CD8-positive, alpha-beta memory T cell (primary cell): ENCODE measurements around the gene SLC12A3. TPM values are rescaled to one million over a fixed set of nuclear protein-coding genes. Genes with fewer than 3 reads are reported as not detected.

Experiments
- CTCF ChIA-PET: fragments of 350-600 bp; sonication (Branson Sonifier 250); formaldehyde crosslinking; loops from one replicate; lab custom pipeline; 2021; ENCODE audit warnings: antibody characterized with exemption; lab: Charles Lee
- POLR2A ChIA-PET: fragments of 350-600 bp; sonication (Branson Sonifier 250); formaldehyde crosslinking; loops from one replicate; lab custom pipeline; 2021; ENCODE audit warnings: antibody characterized with exemption; lab: Charles Lee
- DNase-seq, 5 donors: peaks; one replicate each; pipeline versions ENCODE4 v3.0.0 to v3.0.0-alpha.2; 2020 to 2022; ENCODE audit warnings: mixed read lengths in 1 of 5
- H3K27ac ChIP-seq: one replicate; pipeline ENCODE4 v1.7.0; 2013; ENCODE audit warnings: low read depth, mild to moderate bottlenecking, low read length, moderate library complexity
- H3K27me3 ChIP-seq: 2 replicates; pipeline ENCODE4 v1.7.0; 2013; ENCODE audit warnings: low read length, mild to moderate bottlenecking; ENCODE audit not compliant: insufficient read depth, poor library complexity, severe bottlenecking
- H3K36me3 ChIP-seq: 2 replicates; pipeline ENCODE4 v1.7.0; 2013; ENCODE audit warnings: mild to moderate bottlenecking, low read length, moderate library complexity; ENCODE audit not compliant: insufficient read depth
- H3K4me1 ChIP-seq: 2 replicates; pipeline ENCODE4 v1.7.0; 2013; ENCODE audit warnings: mild to moderate bottlenecking, low read length, moderate library complexity; ENCODE audit not compliant: insufficient read depth
- H3K4me3 ChIP-seq: 2 replicates; pipeline ENCODE4 v1.7.0; 2013; ENCODE audit warnings: mild to moderate bottlenecking, low read length
- H3K9me3 ChIP-seq: 2 replicates; pipeline ENCODE4 v1.7.0; 2013; ENCODE audit warnings: mild to moderate bottlenecking, low read length
- H3K27ac Mint-ChIP-seq, 8 donors: one replicate each; pipeline ENCODE4 v1.8.0; 2020 to 2021; ENCODE audit warnings: mixed read lengths in 8 of 8, mild to moderate bottlenecking in 6 of 8, inconsistent platforms in 3 of 8, moderate library complexity in 3 of 8
- H3K27me3 Mint-ChIP-seq, 2 donors: one replicate each; pipeline ENCODE4 v1.8.0; 2020 to 2021; ENCODE audit warnings: mixed read lengths in 2 of 2, mild to moderate bottlenecking in 1 of 2, moderate library complexity in 1 of 2
- H3K36me3 Mint-ChIP-seq, 3 donors: one replicate each; pipeline ENCODE4 v1.8.0; 2020 to 2021; ENCODE audit warnings: mixed read lengths in 3 of 3, inconsistent platforms in 1 of 3, mild to moderate bottlenecking in 1 of 3
- H3K4me1 Mint-ChIP-seq, 3 donors: one replicate each; pipeline ENCODE4 v1.8.0; 2020 to 2021; ENCODE audit warnings: mixed read lengths in 3 of 3, inconsistent platforms in 1 of 3, mild to moderate bottlenecking in 1 of 3
- H3K4me3 Mint-ChIP-seq, 7 donors: one replicate each; pipeline ENCODE4 v1.8.0; 2020 to 2021; ENCODE audit warnings: mixed read lengths in 7 of 7, mild to moderate bottlenecking in 6 of 7, moderate library complexity in 4 of 7, inconsistent platforms in 2 of 7
- H3K9me3 Mint-ChIP-seq, 5 donors: one replicate each; pipeline ENCODE4 v1.8.0; 2020 to 2022; ENCODE audit warnings: mixed read lengths in 5 of 5, mild to moderate bottlenecking in 3 of 5, moderate library complexity in 2 of 5, inconsistent platforms in 1 of 5
- polyA plus RNA-seq: library from polyadenylated mRNA; unstranded; fragments of 300-500 nt; fragmentation: Illumina TruSeq; gene quantifications from one replicate; pipeline ENCODE4 v1.2.3, GENCODE V29; 2021
- total RNA-seq, 2 experiments: library from RNA; stranded (reverse); gene quantifications; one replicate each; pipeline ENCODE4 v1.2.3, GENCODE V29; 2021

Gene SLC12A3
- total RNA-seq (not detected), polyA plus RNA-seq (not detected)

DNA sequence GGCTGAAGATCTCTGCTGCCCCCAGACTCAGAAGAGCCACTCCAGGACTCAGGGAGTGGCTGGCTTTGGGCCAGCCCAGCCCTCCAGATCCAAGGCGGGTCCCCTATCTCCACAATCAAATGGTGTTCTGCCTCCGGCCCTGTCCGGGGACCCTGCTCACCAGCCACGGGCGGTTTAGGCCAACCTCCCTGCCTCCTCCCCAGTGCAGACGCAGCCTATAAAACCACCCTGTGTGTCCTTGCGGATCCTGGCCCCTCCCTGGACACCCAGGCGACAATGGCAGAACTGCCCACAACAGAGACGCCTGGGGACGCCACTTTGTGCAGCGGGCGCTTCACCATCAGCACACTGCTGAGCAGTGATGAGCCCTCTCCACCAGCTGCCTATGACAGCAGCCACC lies at the start of gene SLC12A3:
TSS of gene SLC12A3 (plus strand) at position 248 of the 400 bp plus-strand sequence. CDS start at position 277, 29 bp downstream.
- no peaks in the 10 kb centered on the region for H3K27me3 ChIP-seq
- H3K4me3 ChIP-seq = no peak within 1 kb of the TSS
- Mint-ChIP-seq H3K27ac (peak within 1 kb of the TSS in 3 of 8 donors; percentile 30 to 66 (median 52)), H3K36me3 (no peaks in the 10 kb centered on the region), H3K4me3 (no peak within 1 kb of the TSS), H3K4me1 (peaks cover 42 to 50% (median 43%) of the 10 kb centered on the region in 3 donors), H3K9me3 (no peaks in the 10 kb centered on the region), H3K27me3 (no peaks in the 10 kb centered on the region)
- CTCF ChIA-PET = no interaction called here
- no peaks in the 10 kb centered on the region for H3K36me3 ChIP-seq
- POLR2A ChIA-PET = no interaction called here
- H3K4me1 ChIP-seq = peaks cover 35% of the 10 kb centered on the region
- no peak for DNase-seq
- H3K9me3 ChIP-seq = no peaks in the 10 kb centered on the region
- H3K27ac ChIP-seq = no peak within 1 kb of the TSS

DNA sequence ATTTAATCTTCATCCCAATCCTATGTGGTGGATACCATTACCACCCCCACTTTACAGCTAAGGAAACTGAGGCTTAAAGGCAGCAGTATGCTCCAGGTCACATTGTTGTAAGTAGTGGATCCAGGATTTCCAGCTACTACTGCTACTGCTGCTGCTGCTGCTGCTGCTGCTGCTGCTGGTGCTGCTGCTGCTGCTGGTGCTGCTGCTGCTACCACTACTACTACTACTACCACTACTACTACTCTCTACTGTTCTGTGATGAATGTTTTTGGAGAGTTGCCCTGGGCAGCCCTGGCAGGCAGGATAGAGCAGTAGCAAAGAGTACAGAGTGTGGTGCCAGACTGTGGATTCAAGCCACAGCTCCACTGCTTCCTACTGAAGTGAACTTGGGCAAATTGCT lies 49.3 kb upstream of the SLC12A3 start:
- no peak overlapping the region for H3K4me3 Mint-ChIP-seq
- H3K27me3 ChIP-seq = no peaks in the 10 kb centered on the region
- POLR2A ChIA-PET = no interaction called here

DNA sequence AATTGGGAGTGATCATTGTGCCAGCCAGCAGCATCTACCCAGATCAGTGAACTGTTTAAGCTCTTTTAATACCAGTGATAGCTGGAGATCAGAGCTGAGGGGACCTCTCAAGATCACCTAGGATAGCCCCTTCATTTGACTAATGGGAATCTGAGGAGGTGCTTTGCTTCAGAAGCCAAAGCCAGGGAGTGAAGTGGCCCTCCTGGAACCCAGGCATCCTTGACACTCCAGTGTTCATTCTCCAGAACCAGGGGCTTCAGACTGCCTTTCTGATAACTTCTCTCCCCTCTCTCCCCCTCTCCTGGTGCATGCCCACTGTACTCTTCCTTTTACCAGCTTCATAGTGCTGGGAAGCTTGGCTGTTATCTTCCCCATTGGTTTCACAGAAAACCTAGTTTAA lies 48.0 kb upstream of the SLC12A3 start:
- H3K27ac Mint-ChIP-seq = peak overlapping the region in 1 of 8 donors; percentile 0
- POLR2A ChIA-PET = no interaction called here

More for the DNA sequence above, 49.3 kb upstream of the SLC12A3 start:
- DNase-seq = no peak
- no peaks in the 10 kb centered on the region for H3K27me3 Mint-ChIP-seq
- Histone ChIP-seq H3K36me3 (peaks cover 9% of the 10 kb centered on the region), H3K4me3 (no peak overlapping the region), H3K9me3 (no peaks in the 10 kb centered on the region), H3K4me1 (no peaks in the 10 kb centered on the region), H3K27ac (no peak overlapping the region)
- CTCF ChIA-PET = interaction anchor here (1.2 kb wide), 1 partner anchor 23 kb away, joined by 3 read pairs; no protein-coding TSS in a partner anchor
- H3K9me3 Mint-ChIP-seq = no peaks in the 10 kb centered on the region
- no peaks in the 10 kb centered on the region for H3K4me1 Mint-ChIP-seq
- peaks cover 0 to 39% (median 5%) of the 10 kb centered on the region in 3 donors for H3K36me3 Mint-ChIP-seq
- H3K27ac Mint-ChIP-seq = peak overlapping the region in 1 of 8 donors; percentile 43

DNA sequence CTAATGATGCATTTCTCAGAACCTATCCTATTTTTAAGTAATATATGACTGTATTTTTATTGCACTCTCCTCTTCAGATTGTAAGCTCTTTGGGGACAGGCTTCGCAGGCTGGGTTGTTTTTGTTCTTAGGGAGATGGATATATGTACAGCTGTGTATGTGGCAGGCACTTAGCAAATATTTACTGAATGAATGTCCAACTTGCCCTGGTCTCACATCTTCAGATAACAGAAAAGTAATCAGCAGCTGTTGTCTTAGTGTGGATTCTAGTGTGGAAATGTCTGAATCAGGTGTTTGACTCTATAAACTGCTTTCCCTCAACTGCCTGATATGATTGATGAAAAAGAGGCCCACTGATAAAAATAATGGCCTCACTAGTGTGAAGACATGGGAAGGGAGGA lies 47.1 kb upstream of the SLC12A3 start:
- Mint-ChIP-seq H3K4me3 (no peak overlapping the region), H3K27ac (peak overlapping the region in 2 of 8 donors; percentile 0 to 18), H3K9me3 (no peaks in the 10 kb centered on the region), H3K27me3 (no peaks in the 10 kb centered on the region), H3K4me1 (no peaks in the 10 kb centered on the region), H3K36me3 (peaks cover 4 to 53% (median 14%) of the 10 kb centered on the region in 3 donors)
- Histone ChIP-seq H3K27ac (no peak overlapping the region), H3K4me3 (no peak overlapping the region), H3K4me1 (no peaks in the 10 kb centered on the region), H3K36me3 (peaks cover 15% of the 10 kb centered on the region), H3K9me3 (no peaks in the 10 kb centered on the region), H3K27me3 (no peaks in the 10 kb centered on the region)
- ChIA-PET POLR2A (no interaction called here), CTCF (interaction anchor here (1.2 to 2.1 kb wide), 2 partner anchors 50 to 134 kb away, joined by 3 to 5 read pairs; no protein-coding TSS in a partner anchor)
- DNase-seq = no peak

More for the DNA sequence above, 48.0 kb upstream of the SLC12A3 start:
- Histone ChIP-seq H3K4me1 (no peaks in the 10 kb centered on the region), H3K4me3 (no peak overlapping the region), H3K27ac (no peak overlapping the region), H3K27me3 (no peaks in the 10 kb centered on the region), H3K36me3 (peaks cover 15% of the 10 kb centered on the region), H3K9me3 (no peaks in the 10 kb centered on the region)
- Mint-ChIP-seq H3K4me3 (no peak overlapping the region), H3K27me3 (no peaks in the 10 kb centered on the region), H3K36me3 (peaks cover 4 to 49% (median 14%) of the 10 kb centered on the region in 3 donors), H3K4me1 (no peaks in the 10 kb centered on the region), H3K9me3 (no peaks in the 10 kb centered on the region)
- CTCF ChIA-PET = interaction anchor here (1.2 to 2.1 kb wide), 2 partner anchors 51 to 135 kb away, joined by 3 to 5 read pairs; no protein-coding TSS in a partner anchor
- no peak for DNase-seq

DNA sequence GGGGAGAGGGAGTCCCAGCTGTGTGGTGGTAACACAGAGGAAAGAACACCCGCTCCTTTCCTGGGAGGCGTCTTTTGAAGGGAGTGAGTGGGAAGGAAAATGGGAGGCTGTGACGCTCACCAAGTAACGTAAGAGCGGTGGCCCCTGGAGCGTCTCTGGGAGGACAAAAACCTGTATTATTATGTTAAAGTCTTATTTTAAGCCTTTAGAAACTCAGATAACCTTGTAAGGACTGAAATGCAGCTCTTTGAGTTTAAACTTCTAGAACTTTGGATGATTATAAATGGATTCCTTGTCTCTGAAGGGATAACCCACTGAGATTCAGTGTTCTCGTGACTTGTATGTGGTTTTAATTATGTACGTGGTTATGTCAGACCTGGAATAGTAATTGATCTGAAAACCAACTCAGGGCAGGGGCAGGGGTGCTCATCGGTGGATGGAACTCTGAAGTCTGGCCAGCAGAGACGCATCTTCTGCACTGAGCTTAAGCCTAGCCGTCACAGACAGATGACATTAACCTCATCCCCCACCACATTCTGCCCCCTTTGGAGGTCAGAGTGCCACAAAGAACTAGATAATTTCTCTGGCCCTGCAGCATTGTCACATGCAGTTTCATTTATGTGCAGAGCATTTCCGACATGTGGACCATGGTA lies 41.8 kb upstream of the SLC12A3 start:
- no peaks in the 10 kb centered on the region for H3K9me3 ChIP-seq
- H3K4me1 ChIP-seq = no peaks in the 10 kb centered on the region
- Mint-ChIP-seq H3K9me3 (no peaks in the 10 kb centered on the region), H3K27me3 (no peaks in the 10 kb centered on the region), H3K27ac (no peak overlapping the region), H3K4me1 (peaks cover 0 to 14% (median 3%) of the 10 kb centered on the region in 3 donors), H3K4me3 (no peak overlapping the region), H3K36me3 (peaks cover 10 to 76% (median 22%) of the 10 kb centered on the region in 3 donors)
- no peaks in the 10 kb centered on the region for H3K27me3 ChIP-seq
- ChIA-PET CTCF (no interaction called here), POLR2A (no interaction called here)
- H3K4me3 ChIP-seq = no peak overlapping the region
- no peak for DNase-seq
- H3K36me3 ChIP-seq = peaks cover 21% of the 10 kb centered on the region
- H3K27ac ChIP-seq = no peak overlapping the region

DNA sequence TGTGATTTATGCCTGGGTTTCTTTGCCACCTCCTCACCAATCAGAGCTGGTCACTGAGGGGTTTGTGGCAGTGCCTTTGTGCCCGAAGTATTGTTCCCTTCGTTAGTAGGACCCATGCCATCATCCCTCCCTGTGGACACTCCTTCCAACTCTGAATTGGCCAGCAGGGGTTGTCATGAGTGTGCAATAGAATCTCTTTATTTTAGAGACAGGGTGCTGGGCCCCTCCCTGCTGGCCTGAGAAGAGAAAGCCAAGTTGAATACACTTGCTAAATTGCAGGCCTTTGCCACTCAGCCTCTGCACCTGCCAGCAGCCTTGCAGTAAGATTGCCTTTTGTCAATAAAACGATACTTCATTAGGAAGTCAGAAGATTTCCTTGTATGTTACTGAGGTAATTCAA lies 40.7 kb upstream of the SLC12A3 start:
- Histone ChIP-seq H3K27ac (no peak overlapping the region), H3K27me3 (no peaks in the 10 kb centered on the region), H3K9me3 (no peaks in the 10 kb centered on the region), H3K4me1 (no peaks in the 10 kb centered on the region), H3K4me3 (no peak overlapping the region), H3K36me3 (peaks cover 19% of the 10 kb centered on the region)
- Mint-ChIP-seq H3K27ac (peak overlapping the region in 1 of 8 donors; percentile 7), H3K27me3 (no peaks in the 10 kb centered on the region), H3K36me3 (peaks cover 10 to 74% (median 27%) of the 10 kb centered on the region in 3 donors), H3K4me3 (no peak overlapping the region), H3K9me3 (no peaks in the 10 kb centered on the region), H3K4me1 (peaks cover 0 to 14% (median 3%) of the 10 kb centered on the region in 3 donors)
- CTCF ChIA-PET = interaction anchor here (0.6 kb wide), 1 partner anchor 150 kb away, joined by 4 read pairs; no protein-coding TSS in a partner anchor
- DNase-seq = no peak
- POLR2A ChIA-PET = no interaction called here

- H3K36me3 Mint-ChIP-seq = peaks cover 10 to 74% (median 28%) of the 10 kb centered on the region in 3 donors
- no peaks in the 10 kb centered on the region for H3K4me1 ChIP-seq
- no peak overlapping the region for H3K4me3 Mint-ChIP-seq
- ChIA-PET POLR2A (no interaction called here), CTCF (interaction anchor here (0.6 kb wide), 1 partner anchor 150 kb away, joined by 4 read pairs; no protein-coding TSS in a partner anchor)
- no peak overlapping the region for H3K27ac ChIP-seq
- DNase-seq = no peak
- H3K4me1 Mint-ChIP-seq = peaks cover 0 to 14% (median 3%) of the 10 kb centered on the region in 3 donors
- no peaks in the 10 kb centered on the region for H3K9me3 ChIP-seq
- no peak overlapping the region for H3K27ac Mint-ChIP-seq
- H3K27me3 Mint-ChIP-seq = no peaks in the 10 kb centered on the region
- peaks cover 16% of the 10 kb centered on the region for H3K36me3 ChIP-seq
- no peaks in the 10 kb centered on the region for H3K9me3 Mint-ChIP-seq
- H3K27me3 ChIP-seq = no peaks in the 10 kb centered on the region
- no peak overlapping the region for H3K4me3 ChIP-seq
Measured at GRCh38 chr16:56824804-56825203, 40.2 kb upstream of the SLC12A3 start.

DNA sequence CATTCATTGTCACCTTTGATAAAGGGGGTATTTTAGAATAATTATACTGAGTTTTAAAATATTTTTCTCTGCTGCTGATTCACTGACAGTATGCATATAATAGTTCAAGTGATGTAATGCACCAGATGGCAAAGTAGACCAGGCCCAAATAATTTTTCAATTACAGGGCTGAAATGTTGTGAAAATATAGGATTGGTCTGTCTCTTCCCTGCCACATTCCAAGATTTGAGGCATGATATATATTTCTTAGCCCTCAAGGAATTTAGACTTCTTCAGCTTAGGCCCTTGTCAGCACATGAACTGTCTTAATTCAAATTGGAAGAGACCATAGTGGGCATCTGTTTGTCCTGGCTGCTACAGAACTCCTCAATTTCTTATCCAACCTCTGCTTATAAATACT lies 39.2 kb upstream of the SLC12A3 start:
- H3K27me3 ChIP-seq = no peaks in the 10 kb centered on the region
- Mint-ChIP-seq H3K27ac (no peak overlapping the region), H3K4me1 (peaks cover 0 to 14% (median 3%) of the 10 kb centered on the region in 3 donors), H3K9me3 (no peaks in the 10 kb centered on the region), H3K27me3 (no peaks in the 10 kb centered on the region), H3K4me3 (no peak overlapping the region), H3K36me3 (peaks cover 10 to 74% (median 31%) of the 10 kb centered on the region in 3 donors)
- H3K36me3 ChIP-seq = peaks cover 17% of the 10 kb centered on the region
- CTCF ChIA-PET = no interaction called here
- POLR2A ChIA-PET = no interaction called here
- H3K4me3 ChIP-seq = no peak overlapping the region
- H3K4me1 ChIP-seq = no peaks in the 10 kb centered on the region
- H3K9me3 ChIP-seq = no peaks in the 10 kb centered on the region
- no peak for DNase-seq
- no peak overlapping the region for H3K27ac ChIP-seq
